NCI-H2227 (cell line): ENCODE data around the gene LPAR1.
"Not testable (repeated sequence)": the region's sequence is repeated elsewhere in the genome, so short reads cannot be mapped to it uniquely, and the experiment has no call there.

Experiments used
- DNase-seq: peaks from one replicate; lab custom pipeline; 2025; ENCODE audit not compliant: unreplicated experiment; lab: John Stamatoyannopoulos, UW

LPAR1 gene

GRCh38 chr9:110877374-110877773 is 160.9 kb downstream of the LPAR1 start:
- no peak for DNase-seq

DNA sequence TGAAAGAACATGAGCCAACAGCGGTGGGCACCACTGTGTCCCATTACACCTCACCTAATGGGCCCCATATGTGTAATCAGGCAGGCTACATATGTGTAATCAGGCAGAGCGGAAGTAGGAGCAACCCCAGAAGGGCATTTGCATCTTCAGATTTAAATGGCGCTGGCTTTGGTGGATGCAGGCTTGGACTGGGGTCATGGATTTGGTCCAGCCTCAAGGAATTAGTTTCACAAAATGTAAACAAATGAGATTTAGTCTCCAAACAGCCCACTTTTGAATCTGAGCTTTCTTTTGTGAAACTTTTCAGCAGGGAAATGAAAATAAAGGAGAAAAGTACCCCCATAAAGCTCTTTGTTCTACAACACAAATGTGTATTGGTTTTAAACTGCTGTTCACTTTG is 161.3 kb downstream of the LPAR1 start:
- DNase-seq: no peak

DNA sequence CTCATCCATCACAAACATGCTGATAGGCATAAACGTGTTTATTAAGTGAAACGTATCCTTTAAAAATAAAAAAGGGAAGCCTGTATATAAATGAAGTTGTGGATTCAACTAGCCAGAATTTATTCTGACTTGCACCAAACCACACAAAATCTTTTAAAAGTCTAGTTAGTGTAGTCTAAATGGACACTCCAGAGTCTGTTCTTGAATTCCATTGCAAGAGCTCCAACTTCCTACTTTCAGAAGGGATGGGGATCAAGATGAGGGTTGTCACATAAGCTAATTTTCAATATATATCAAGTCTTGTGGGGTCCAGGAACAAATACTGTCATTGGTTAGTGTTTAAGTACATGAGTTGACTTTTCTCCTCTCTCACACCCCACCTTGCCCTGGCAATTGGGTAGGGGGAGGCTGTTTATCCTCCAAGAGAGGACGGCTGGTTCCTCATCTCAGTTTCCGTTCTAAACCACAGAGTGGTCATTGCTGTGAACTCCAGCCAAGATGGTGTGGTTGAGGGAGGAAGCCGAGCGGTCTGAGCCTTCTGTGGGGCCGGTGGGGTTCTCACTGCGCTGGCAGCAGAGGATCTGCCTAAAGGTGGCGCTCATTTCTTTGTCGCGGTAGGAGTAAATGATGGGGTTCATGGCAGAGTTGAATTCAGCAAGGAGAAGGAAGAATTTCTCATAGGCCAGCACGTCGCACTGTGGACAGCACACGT is 163.2 kb downstream of the LPAR1 start:
- no peak for DNase-seq

GRCh38 chr9:110872920-110873319 is 165.3 kb downstream of the LPAR1 start:
- DNase-seq: no peak

DNA sequence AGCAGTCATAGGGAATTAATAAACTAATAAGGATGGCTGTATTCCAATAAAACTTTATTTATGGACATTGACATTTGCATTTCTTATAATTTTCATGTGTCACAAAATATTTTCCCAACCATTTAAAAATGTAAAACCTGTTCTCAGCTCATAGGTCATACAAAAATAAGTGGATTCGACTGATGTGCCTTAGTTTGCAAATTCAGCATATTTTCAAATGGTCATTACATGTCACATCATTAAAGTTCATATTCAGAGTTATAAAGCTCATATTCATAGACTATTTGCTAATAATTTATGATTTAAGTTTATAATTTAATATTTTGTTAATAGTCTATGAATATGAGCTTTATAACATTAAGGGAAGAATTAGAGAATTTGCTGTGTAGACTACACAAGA is 166.5 kb downstream of the LPAR1 start:
- DNase-seq: no peak

DNA sequence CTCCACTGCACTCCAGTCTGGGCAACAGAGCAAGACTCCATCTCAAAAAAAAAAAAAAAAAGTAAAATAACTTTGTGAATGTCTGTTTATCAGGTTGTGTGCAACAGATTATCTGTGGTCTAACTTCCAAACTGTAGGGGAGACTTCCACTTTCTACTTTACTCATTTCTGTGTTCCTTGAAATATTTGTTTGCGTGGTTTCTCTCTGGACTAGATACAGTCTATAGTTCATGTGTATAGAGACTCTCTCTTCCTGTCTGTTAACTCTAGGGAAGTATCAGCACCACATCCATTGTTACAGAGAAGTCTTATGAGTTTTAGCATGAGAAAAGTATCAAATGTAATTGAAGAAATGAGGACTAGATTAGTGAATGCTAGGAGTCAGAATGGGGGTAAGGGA is 168.3 kb downstream of the LPAR1 start:
- DNase-seq: no peak

DNA sequence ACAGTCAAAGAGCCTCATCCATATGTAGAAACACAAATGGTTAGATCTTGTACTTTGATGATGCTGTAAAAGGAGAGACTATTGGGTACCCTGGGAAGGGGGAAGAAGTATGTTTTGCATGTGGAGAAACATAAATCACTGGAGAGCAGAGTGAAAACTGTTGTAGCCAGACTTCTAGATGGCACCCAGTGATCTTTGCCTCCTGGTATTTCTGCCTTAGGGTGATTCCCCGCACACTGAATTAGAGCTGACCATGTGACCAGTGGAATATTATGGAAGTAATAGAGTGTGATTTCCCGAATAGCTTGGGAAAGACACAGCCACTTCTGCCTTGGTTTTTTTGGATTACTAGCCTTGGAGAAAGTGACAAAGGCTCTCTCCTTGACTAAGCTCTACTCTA is 174.3 kb downstream of the LPAR1 start:
- no peak for DNase-seq

DNA sequence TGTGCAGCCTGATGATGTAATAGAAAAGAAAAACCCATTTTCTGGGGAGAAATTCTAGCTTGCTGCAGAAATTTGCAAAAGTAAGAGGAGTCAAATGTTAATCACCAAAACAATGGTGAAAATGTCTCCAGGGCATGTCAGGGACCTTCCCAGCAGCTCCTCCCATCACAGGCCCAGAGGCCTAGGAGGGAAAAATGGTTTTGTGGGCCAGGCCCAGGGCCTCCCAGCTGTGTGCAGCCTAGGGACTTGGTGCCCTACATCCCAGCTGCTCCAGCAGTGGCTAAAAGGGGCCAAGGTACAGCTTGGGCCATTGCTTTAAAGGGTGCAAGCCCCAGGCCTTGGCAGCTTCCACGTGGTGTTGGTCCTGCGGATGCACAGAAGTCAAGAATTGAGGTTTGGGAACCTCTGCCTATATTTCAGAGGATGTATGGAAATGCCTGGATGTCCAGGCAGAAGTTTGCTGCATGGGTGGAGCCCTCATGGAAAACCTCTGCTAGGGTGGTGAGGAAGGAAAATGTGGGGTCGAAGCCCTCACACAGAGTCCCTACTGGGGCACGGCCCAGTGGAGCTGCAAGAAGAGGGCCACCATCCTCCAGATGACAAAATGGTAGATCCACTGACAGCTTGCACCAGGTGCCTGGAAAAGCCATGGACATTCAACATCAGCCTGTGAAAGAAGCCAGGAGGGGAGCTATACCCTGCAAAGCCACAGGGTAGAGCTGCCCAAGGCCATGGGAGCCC is 176.7 kb downstream of the LPAR1 start:
- not testable (repeated sequence) for DNase-seq

DNA sequence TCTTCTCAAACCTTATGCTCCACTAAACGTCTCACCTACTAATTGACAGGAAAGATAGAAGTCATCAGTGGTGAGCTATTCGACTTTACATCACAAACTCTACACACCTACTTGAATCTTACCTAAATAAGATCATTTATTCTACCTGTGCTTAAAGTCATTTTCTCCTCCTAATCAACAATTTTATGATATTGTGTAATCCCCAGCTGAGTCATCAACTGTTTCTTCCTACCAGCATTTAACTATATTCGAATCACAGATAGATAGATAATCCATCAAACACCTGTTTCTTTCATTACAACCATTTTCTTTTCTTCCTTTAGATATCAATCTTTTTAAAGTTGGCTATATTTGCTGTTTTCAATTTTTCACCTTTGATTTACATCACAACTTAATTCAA is 181.5 kb downstream of the LPAR1 start:
- DNase-seq: no peak

GRCh38 chr9:110850401-110851135 is 187.7 kb downstream of the LPAR1 start:
- DNase-seq: no peak

DNA sequence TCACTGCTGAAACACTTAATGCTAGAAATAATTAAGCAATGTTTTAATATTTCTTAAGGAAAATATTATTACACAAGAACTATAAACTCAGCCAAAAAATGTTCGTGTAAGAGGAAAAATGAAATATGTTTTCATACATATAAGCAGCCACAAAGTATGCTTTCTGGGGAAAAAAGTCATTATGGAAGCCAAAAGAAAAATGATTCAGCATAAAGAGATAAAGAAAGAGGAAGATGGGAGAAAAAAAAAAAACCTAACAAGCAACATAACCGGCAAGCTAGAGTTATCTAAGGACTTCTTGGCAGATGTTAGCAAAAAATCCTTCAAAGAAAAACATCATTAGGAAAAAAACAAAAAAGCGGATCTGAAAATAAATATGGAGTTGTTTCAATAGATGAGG is 190.6 kb downstream of the LPAR1 start:
- DNase-seq: no peak

GRCh38 chr9:110846215-110846614 is 192.1 kb downstream of the LPAR1 start:
- no peak for DNase-seq

GRCh38 chr9:110844121-110844520 is 194.1 kb downstream of the LPAR1 start:
- DNase-seq: no peak

GRCh38 chr9:110842986-110843385 is 195.3 kb downstream of the LPAR1 start:
- no peak for DNase-seq

GRCh38 chr9:110842169-110842568 is 196.1 kb downstream of the LPAR1 start:
- no peak for DNase-seq

GRCh38 chr9:110837401-110838005 is 200.8 kb downstream of the LPAR1 start:
- no peak for DNase-seq

DNA sequence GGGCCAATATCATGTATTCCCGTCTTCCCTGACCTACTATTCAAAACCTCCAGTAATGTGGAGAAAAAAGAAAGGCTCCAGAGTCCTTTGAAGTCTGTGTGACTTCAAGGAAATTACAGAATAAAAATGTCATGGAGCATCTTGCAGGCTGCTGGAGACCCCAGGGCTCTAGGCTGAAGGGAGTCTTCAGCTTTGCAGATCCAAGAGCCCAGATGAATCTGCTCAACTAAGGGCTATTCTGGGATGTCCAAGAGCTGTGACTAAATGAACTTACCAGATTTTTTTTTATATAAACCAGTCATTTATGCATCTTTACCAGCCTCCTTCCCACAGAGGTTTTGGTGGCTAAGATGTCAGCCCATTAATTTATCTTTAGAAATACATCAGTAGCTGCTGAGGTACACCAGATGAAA is 202.4 kb downstream of the LPAR1 start:
- no peak for DNase-seq

GRCh38 chr9:110835404-110835803 is 202.9 kb downstream of the LPAR1 start:
- no peak for DNase-seq

DNA sequence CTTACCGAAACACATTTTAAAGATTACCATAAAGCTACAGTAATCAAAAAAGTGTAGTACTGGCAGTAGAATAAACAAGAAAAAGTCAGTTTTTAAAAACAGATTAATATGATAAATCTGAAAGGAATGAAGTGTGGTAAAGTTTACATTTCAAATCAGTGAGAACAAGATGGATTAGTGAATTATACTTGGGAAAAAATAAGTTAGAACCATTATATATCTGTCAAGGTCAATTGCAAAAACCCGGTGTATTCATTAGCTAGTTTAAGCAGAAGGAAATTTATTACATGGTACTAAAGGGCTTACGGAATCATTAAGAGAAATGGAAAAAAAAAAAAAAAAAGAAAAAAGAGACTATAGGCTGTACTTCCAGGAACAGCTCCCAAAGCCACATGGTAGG is 205.3 kb downstream of the LPAR1 start:
- no peak for DNase-seq

- DNase-seq: no peak
Observed at GRCh38 chr9:110830495-110830894, 207.8 kb downstream of the LPAR1 start.

GRCh38 chr9:110828264-110828663 is 210.0 kb downstream of the LPAR1 start:
- DNase-seq: no peak

GRCh38 chr9:110826400-110826799 is 211.9 kb downstream of the LPAR1 start:
- DNase-seq: not testable (repeated sequence)
